Measurements from ENCODE around the gene SLC26A3. TPM values are rescaled to one million over a fixed set of nuclear protein-coding genes. Genes with fewer than 3 reads are reported as not detected.

The SLC26A3 gene
- total RNA-seq, 4 donors from 2014 or later: 0.33 to 0.85 TPM; not detected in 2

- no peak for TF ChIP-seq CTCF (IDR thresholded peaks at IDR 0.05; ENCODE audit: low read depth)
Observed at GRCh38 chr7:107778283-107778682, 24.7 kb downstream of the SLC26A3 start.

- no peak for TF ChIP-seq CTCF (IDR thresholded peaks at IDR 0.05; ENCODE audit: low read depth)
Observed at GRCh38 chr7:107777702-107778101, 25.3 kb downstream of the SLC26A3 start.

- TF ChIP-seq CTCF (IDR thresholded peaks at IDR 0.05; ENCODE audit: low read depth): no peak
Observed at GRCh38 chr7:107773027-107773426, 30.0 kb downstream of the SLC26A3 start.

GRCh38 chr7:107768263-107768662 lies 34.8 kb downstream of the SLC26A3 start:
- TF ChIP-seq CTCF (IDR thresholded peaks at IDR 0.05; ENCODE audit: low read depth): no peak

GRCh38 chr7:107767391-107767790 lies 35.6 kb downstream of the SLC26A3 start:
- TF ChIP-seq CTCF (IDR thresholded peaks at IDR 0.05; ENCODE audit: low read depth): no peak

GRCh38 chr7:107758667-107759066 lies 44.4 kb downstream of the SLC26A3 start:
- TF ChIP-seq CTCF (IDR thresholded peaks at IDR 0.05; ENCODE audit: low read depth): no peak

GRCh38 chr7:107754642-107755041 lies 48.4 kb downstream of the SLC26A3 start:
- TF ChIP-seq CTCF (IDR thresholded peaks at IDR 0.05; ENCODE audit: low read depth): no peak
